SK-N-SH treated with all-trans-retinoic acid at 6 μM for 48 hours (cell line): ENCODE results near the gene KRT71.

Experiments
- CSRNP3 ChIP-seq: fragments of 250-450 bp; sonication (Bioruptor Pico); IDR thresholded peaks from 2 replicates; pipeline ENCODE4 v1.5.1; 2021; ENCODE audit warnings: mild to moderate bottlenecking, moderate library complexity
- ESRRG ChIP-seq: fragments of 250-450 bp; sonication (Bioruptor Pico); IDR thresholded peaks from 2 replicates; pipeline ENCODE4 v1.6.1; 2021; ENCODE audit warnings: mild to moderate bottlenecking
- ISL1 ChIP-seq: fragments of 250-450 bp; sonication (Bioruptor Pico); IDR thresholded peaks from 2 replicates; pipeline ENCODE4 v2.1.2; 2022; ENCODE audit warnings: mild to moderate bottlenecking, moderate library complexity
- RARB ChIP-seq: fragments of 250-450 bp; sonication (Bioruptor Pico); IDR thresholded peaks from 2 replicates; pipeline ENCODE4 v1.8.0; 2021; ENCODE audit warnings: mild to moderate bottlenecking, moderate library complexity
- ZC3H10 ChIP-seq: fragments of 250-450 bp; sonication (Bioruptor Pico); IDR thresholded peaks from 2 replicates; pipeline ENCODE4 v1.5.1; 2021; ENCODE audit warnings: mild to moderate bottlenecking, moderate library complexity

- TF ChIP-seq ISL1 (CRISPR knock-in tag) (no peak), ZC3H10 (CRISPR knock-in tag) (no peak), CSRNP3 (CRISPR knock-in tag) (no peak), ESRRG (CRISPR knock-in tag) (no peak), RARB (CRISPR knock-in tag) (no peak)
These were observed 22.0 kb downstream of the KRT71 start for GRCh38 chr12:52530905-52531304.
